Neuronal stem cell (in vitro differentiated cells): Measurements from ENCODE around the gene ZNF629. TPM values are rescaled to one million over a fixed set of nuclear protein-coding genes. Genes with fewer than 3 reads are reported as not detected.

Source experiments
- DNase-seq: peaks from one replicate; pipeline ENCODE4 v3.0.0-alpha.2; 2013; ENCODE audit warnings: low spot score
- H2AFZ ChIP-seq: one replicate; pipeline ENCODE4 v1.6.1; 2013; ENCODE audit warnings: mild to moderate bottlenecking, low read length, inconsistent platforms
- H2AK5ac ChIP-seq: 2 replicates; pipeline ENCODE4 v1.6.1; 2013; ENCODE audit warnings: low read depth, mild to moderate bottlenecking, inconsistent platforms, low read length, moderate library complexity, mixed read lengths
- H2BK120ac ChIP-seq: 2 replicates; pipeline ENCODE4 v1.6.1; 2013; ENCODE audit warnings: low read depth, mild to moderate bottlenecking, inconsistent platforms, low read length, moderate library complexity, mixed read lengths
- H2BK12ac ChIP-seq: one replicate; pipeline ENCODE4 v1.6.1; 2013; ENCODE audit warnings: low read length, inconsistent platforms
- H2BK15ac ChIP-seq: 2 replicates; pipeline ENCODE4 v1.6.1; 2013; ENCODE audit warnings: mild to moderate bottlenecking, low read length, inconsistent platforms, mixed read lengths
- H2BK5ac ChIP-seq: one replicate; pipeline ENCODE4 v1.6.1; 2013; ENCODE audit warnings: inconsistent platforms, mild to moderate bottlenecking, low read length, moderate library complexity
- H3K14ac ChIP-seq: one replicate; pipeline ENCODE4 v1.6.1; 2013; ENCODE audit warnings: low read length, inconsistent platforms
- H3K18ac ChIP-seq: 2 replicates; pipeline ENCODE4 v1.6.1; 2013; ENCODE audit warnings: low read length, inconsistent platforms
- H3K23ac ChIP-seq: 2 replicates; pipeline ENCODE4 v1.6.1; 2013; ENCODE audit warnings: low read depth, mild to moderate bottlenecking, mixed read lengths, low read length, inconsistent platforms; ENCODE audit not compliant: poor library complexity
- H3K27ac ChIP-seq: replicated peaks from 3 replicates; pipeline ENCODE4 v1.5.1; 2013; ENCODE audit warnings: low read length, inconsistent platforms
- H3K27me3 ChIP-seq, 3 experiments: 2 replicates each; pipeline ENCODE4 v1.6.1; 2013; ENCODE audit warnings: low read length in 3 of 3, mild to moderate bottlenecking in 2 of 3, inconsistent platforms in 1 of 3, low read depth in 1 of 3, mixed read lengths in 1 of 3, moderate library complexity in 1 of 3; ENCODE audit not compliant: control insufficient read depth in 3 of 3, insufficient read depth in 3 of 3
- H3K36me3 ChIP-seq, 2 donors: replicated peaks in 1 of 2; 2 replicates each; pipeline ENCODE4 v1.6.1; 2013; ENCODE audit warnings: low read length in 2 of 2; ENCODE audit not compliant: control insufficient read depth in 2 of 2, insufficient read depth in 2 of 2
- H3K4ac ChIP-seq: 2 replicates; pipeline ENCODE4 v1.6.1; 2013; ENCODE audit warnings: inconsistent platforms, mild to moderate bottlenecking, low read length, moderate library complexity
- H3K4me1 ChIP-seq, 2 donors: 1 replicate in 1 of 2; 2 replicates in 1 of 2; pipeline ENCODE4 v1.6.1; 2013; ENCODE audit warnings: low read length in 2 of 2, low read depth in 1 of 2; ENCODE audit not compliant: control insufficient read depth in 2 of 2, insufficient read depth in 1 of 2
- H3K4me2 ChIP-seq: one replicate; pipeline ENCODE4 v1.6.1; 2013; ENCODE audit warnings: mild to moderate bottlenecking, low read length, inconsistent platforms; ENCODE audit not compliant: insufficient read depth, poor library complexity, severe bottlenecking
- H3K4me3 ChIP-seq, 2 donors: 2 replicates each; pipeline ENCODE4 v1.5.1; 2013; ENCODE audit warnings: low read length in 2 of 2, mild to moderate bottlenecking in 2 of 2, inconsistent platforms in 1 of 2, moderate library complexity in 1 of 2
- H3K79me1 ChIP-seq: one replicate; pipeline ENCODE4 v1.6.1; 2013; ENCODE audit warnings: low read depth, mild to moderate bottlenecking, inconsistent platforms, low read length, moderate library complexity
- H3K9ac ChIP-seq: one replicate; pipeline ENCODE4 v1.6.1; 2013; ENCODE audit warnings: mild to moderate bottlenecking, low read depth, low read length, inconsistent platforms; ENCODE audit not compliant: poor library complexity
- H3K9me3 ChIP-seq, 2 donors: replicated peaks in 1 of 2; 2 replicates each; pipeline versions ENCODE3 to v1.6.1; 2013; ENCODE audit warnings: low read length in 2 of 2, mild to moderate bottlenecking in 2 of 2, inconsistent platforms in 1 of 2, low read depth in 1 of 2, mixed read lengths in 1 of 2, moderate library complexity in 1 of 2; ENCODE audit not compliant: control insufficient read depth in 2 of 2, insufficient read depth in 1 of 2
- H4K8ac ChIP-seq: one replicate; pipeline ENCODE4 v1.6.1; 2013; ENCODE audit warnings: low read depth, mild to moderate bottlenecking, inconsistent platforms, low read length, moderate library complexity
- H4K91ac ChIP-seq: one replicate; pipeline ENCODE4 v1.6.1; 2013; ENCODE audit warnings: low read length, low read depth, mild to moderate bottlenecking, inconsistent platforms; ENCODE audit not compliant: poor library complexity
- WGBS, 2 donors: extraction: QIAGEN DNeasy Blood & Tissue Kit; methylation state at CpG; one replicate each; pipeline ENCODE4 v1.1.7; 2013; ENCODE audit warnings: missing lambda C conversion rate in 2 of 2, mixed read lengths in 1 of 2; ENCODE audit not compliant: insufficient read length in 2 of 2, insufficient replicate concordance in 1 of 2; ENCODE audit errors: extremely low coverage in 2 of 2; 5-methylcytosine and 5-hydroxymethylcytosine counted together
- small RNA-seq: library from polyadenylated mRNA; stranded (forward); fragments of <200 nt; extraction: miRNeasy Mini kit (QIAGEN cat#:217004); gene quantifications from one replicate; pipeline ENCODE3, GENCODE V24; 2013; ENCODE audit not compliant: insufficient read depth

Gene ZNF629

GRCh38 chr16:30728899-30729672, 57.9 kb downstream of the ZNF629 start:
- H4K91ac ChIP-seq, result no peak overlapping the region
- H3K36me3 ChIP-seq, result peaks cover 42 to 97% of the 10 kb centered on the region in 2 donors
- H2BK5ac ChIP-seq, result no peak overlapping the region
- H4K8ac ChIP-seq, result no peak overlapping the region
- H3K4ac ChIP-seq, result no peak overlapping the region
- no peaks in the 10 kb centered on the region for H3K4me1 ChIP-seq
- no peak overlapping the region for H3K23ac ChIP-seq
- H3K79me1 ChIP-seq, result peaks cover 2% of the 10 kb centered on the region
- no CpG with 5 or more reads among the region's 17 CpGs for WGBS, 2 donors
- no peak overlapping the region for H2AFZ ChIP-seq
- no peak overlapping the region for H2BK15ac ChIP-seq
- no peak for DNase-seq
- H2BK12ac ChIP-seq, result no peak overlapping the region
- no peak overlapping the region for H3K4me2 ChIP-seq
- no peak overlapping the region for H3K27ac ChIP-seq
- H3K27me3 ChIP-seq, result no peaks in the 10 kb centered on the region
- H3K18ac ChIP-seq, result no peak overlapping the region
- H3K4me3 ChIP-seq, result no peak overlapping the region
- H2AK5ac ChIP-seq, result no peak overlapping the region
- no peaks in the 10 kb centered on the region for H3K9me3 ChIP-seq
- no peak overlapping the region for H2BK120ac ChIP-seq
- no peak overlapping the region for H3K9ac ChIP-seq
- H3K14ac ChIP-seq, result no peak overlapping the region

Small RNAs within 50 kb of the gene (small RNA-seq; reads per million reads assigned to genes)
- gene RF00017, result not detected
